Left lung (tissue), 10 donors: ENCODE results near the gene SERPINB1. TPM values are rescaled to one million over a fixed set of nuclear protein-coding genes. Genes with fewer than 3 reads are reported as not detected.

Experiments used
- ATAC-seq: fragments of 200-7000 bp; cut with Tn5 transposase; one replicate; pipeline ENCODE4 v1.9.1; 2020; ENCODE audit warnings: moderate library complexity
- DNase-seq, 4 donors: peaks; one replicate each; pipeline ENCODE4 v3.0.0-alpha.2; 2013 to 2020
- H3K27ac ChIP-seq, 2 donors: fragments of 200-600 bp; sonication (generic) in 1 of 2; one replicate each; pipeline versions ENCODE4 v1.5.0 to v1.8.0; 2020 to 2021
- H3K27me3 ChIP-seq, 2 donors: fragments of 200-600 bp; sonication (generic) in 1 of 2; one replicate each; pipeline versions ENCODE4 v1.5.0 to v1.8.0; 2020 to 2021
- H3K36me3 ChIP-seq, 2 donors: fragments of 200-600 bp; sonication (generic) in 1 of 2; one replicate each; pipeline versions ENCODE4 v1.5.0 to v1.8.0; 2020 to 2021
- H3K4me1 ChIP-seq, 2 donors: fragments of 200-600 bp; one replicate each; pipeline ENCODE4 v1.8.0; 2021
- H3K4me3 ChIP-seq, 2 donors: fragments of 200-600 bp; sonication (generic) in 1 of 2; one replicate each; pipeline versions ENCODE4 v1.5.0 to v1.8.0; 2020 to 2021; ENCODE audit warnings: mild to moderate bottlenecking in 1 of 2
- H3K9me3 ChIP-seq, 2 donors: fragments of 200-600 bp; sonication (generic) in 1 of 2; one replicate each; pipeline versions ENCODE4 v1.5.0 to v1.8.0; 2020 to 2021
- CTCF ChIP-seq, 2 donors: fragments of 200-600 bp; sonication (generic) in 1 of 2; IDR thresholded peaks; one replicate each; pipeline versions ENCODE4 v1.5.0 to v1.8.0; 2021; ENCODE audit warnings: antibody characterized with exemption in 2 of 2
- intact Hi-C, 2 donors: fragments of 100-400 bp; cut with DNase I; formaldehyde crosslinking; loops; one replicate each; pipeline versions ENCODE4 v1.11.2 to v1.14.2; 2022
- polyA plus RNA-seq, 6 donors: library from polyadenylated mRNA; unstranded; fragments of 120-200 nt; gene quantifications; one replicate each; pipeline ENCODE4 v1.2.1, GENCODE V29; 2013; ENCODE audit not compliant: insufficient read length in 6 of 6
- total RNA-seq, 2 donors: library from RNA; stranded (reverse); fragmentation: NEBNext Ultra II Directional; extraction: Animal tissue kit (Norgen Biotek cat#: 25700); gene quantifications; one replicate each; pipeline ENCODE4 v1.2.1, GENCODE V29; 2021
- donor health status: DM: no; HTN: yes; CAD: no.
- donor health status: DM: no; HTN: no; CAD: no.

Gene SERPINB1
- total and polyA plus RNA-seq, 8 donors: 26.8 to 121 (median 30.5) TPM

- no peaks in the 10 kb centered on the region for H3K27me3 ChIP-seq
- H3K4me3 ChIP-seq: no peak overlapping the region
- intact Hi-C loops: no loop called here
- no peaks in the 10 kb centered on the region for H3K9me3 ChIP-seq
- peaks cover 0 to 3% of the 10 kb centered on the region in 2 donors for H3K4me1 ChIP-seq
- ATAC-seq: no peak
- DNase-seq: no peak
- peaks cover 0 to 1% of the 10 kb centered on the region in 2 donors for H3K36me3 ChIP-seq
- no peak overlapping the region for H3K27ac ChIP-seq
- no peak for TF ChIP-seq CTCF (IDR thresholded peaks at IDR 0.05)
Measured at GRCh38 chr6:2826131-2826530, 15.5 kb downstream of the SERPINB1 start.

- intact Hi-C loops: no loop called here
- TF ChIP-seq CTCF (IDR thresholded peaks at IDR 0.05): no peak
- H3K4me1 ChIP-seq: peaks cover 7 to 26% of the 10 kb centered on the region in 2 donors
- H3K27me3 ChIP-seq: no peaks in the 10 kb centered on the region
- H3K36me3 ChIP-seq: no peaks in the 10 kb centered on the region
- DNase-seq (no peak), ATAC-seq (no peak)
- H3K4me3 ChIP-seq: no peak overlapping the region
- H3K9me3 ChIP-seq: no peaks in the 10 kb centered on the region
- no peak overlapping the region for H3K27ac ChIP-seq
Measured at GRCh38 chr6:2823104-2823850, 18.4 kb downstream of the SERPINB1 start.

- TF ChIP-seq CTCF (IDR thresholded peaks at IDR 0.05): no peak
- no peak for ATAC-seq
Measured at GRCh38 chr6:2821554-2821953, 20.1 kb downstream of the SERPINB1 start.

GRCh38 chr6:2820415-2820814, 21.2 kb downstream of the SERPINB1 start:
- Histone ChIP-seq H3K4me3 (no peak overlapping the region), H3K36me3 (no peaks in the 10 kb centered on the region), H3K4me1 (peaks cover 17 to 35% of the 10 kb centered on the region in 2 donors), H3K9me3 (peaks cover 0 to 14% of the 10 kb centered on the region in 2 donors), H3K27ac (peak overlapping the region in 1 of 2 donors; percentile 47), H3K27me3 (no peaks in the 10 kb centered on the region)
- intact Hi-C loops: no loop called here
- ATAC-seq: no peak
- DNase-seq: no peak
- no peak for TF ChIP-seq CTCF (IDR thresholded peaks at IDR 0.05)

More at GRCh38 chr6:2821554-2821953, 20.1 kb downstream of the SERPINB1 start:
- no peak overlapping the region for H3K4me3 ChIP-seq
- H3K27ac ChIP-seq: no peak overlapping the region
- no peaks in the 10 kb centered on the region for H3K27me3 ChIP-seq
- peaks cover 0 to 3% of the 10 kb centered on the region in 2 donors for H3K9me3 ChIP-seq
- H3K36me3 ChIP-seq: no peaks in the 10 kb centered on the region
- peaks cover 17 to 35% of the 10 kb centered on the region in 2 donors for H3K4me1 ChIP-seq
- intact Hi-C loops: no loop called here
- no peak for DNase-seq

GRCh38 chr6:2819978-2820377, 21.7 kb downstream of the SERPINB1 start:
- no peak for TF ChIP-seq CTCF (IDR thresholded peaks at IDR 0.05)
- no peak for DNase-seq
- no peaks in the 10 kb centered on the region for H3K36me3 ChIP-seq
- intact Hi-C loops: no loop called here
- H3K27ac ChIP-seq: peak overlapping the region in 1 of 2 donors; percentile 47
- H3K27me3 ChIP-seq: no peaks in the 10 kb centered on the region
- no peak for ATAC-seq
- H3K4me1 ChIP-seq: peaks cover 17 to 35% of the 10 kb centered on the region in 2 donors
- no peak overlapping the region for H3K4me3 ChIP-seq
- peaks cover 0 to 14% of the 10 kb centered on the region in 2 donors for H3K9me3 ChIP-seq
